B cell (primary cell): ENCODE data around the gene RBM23.
"Not testable (repeated sequence)": the region's sequence is repeated elsewhere in the genome, so short reads cannot be mapped to it uniquely, and the experiment has no call there.

Experiments
- EZH2 ChIP-seq: IDR thresholded peaks from 2 replicates; pipeline ENCODE4 v1.6.1; 2012; ENCODE audit warnings: borderline replicate concordance, low read depth, mild to moderate bottlenecking, moderate library complexity, low read length; ENCODE audit not compliant: insufficient read depth, poor library complexity, severe bottlenecking
- TF ChIP-seq, protein P1 (sequence below): fragments of 200-600 bp; IDR thresholded peaks from one replicate; pipeline ENCODE4 v1.8.0; 2022; ENCODE audit warnings: antibody characterized with exemption, mild to moderate bottlenecking

DNA sequence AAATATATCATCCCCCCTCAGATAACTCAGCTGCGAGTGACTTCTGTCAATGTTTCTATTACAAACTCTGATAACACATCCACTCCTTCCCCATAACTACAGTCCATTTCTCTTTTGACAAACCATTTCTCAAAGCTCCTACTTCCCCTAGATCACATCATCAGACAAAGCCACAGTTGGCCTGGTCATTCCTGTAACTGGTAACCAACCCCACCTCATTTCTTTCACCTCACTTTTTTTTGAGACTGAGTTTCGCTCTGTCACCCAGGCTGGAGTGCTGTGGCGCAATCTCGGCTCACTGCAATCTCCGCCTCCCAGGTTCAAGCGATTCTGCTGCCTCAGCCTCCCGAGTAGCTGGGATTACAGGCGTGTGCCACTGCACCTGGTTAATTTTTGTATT, 32.8 kb upstream of the RBM23 start:
- TF ChIP-seq, protein P1, sequence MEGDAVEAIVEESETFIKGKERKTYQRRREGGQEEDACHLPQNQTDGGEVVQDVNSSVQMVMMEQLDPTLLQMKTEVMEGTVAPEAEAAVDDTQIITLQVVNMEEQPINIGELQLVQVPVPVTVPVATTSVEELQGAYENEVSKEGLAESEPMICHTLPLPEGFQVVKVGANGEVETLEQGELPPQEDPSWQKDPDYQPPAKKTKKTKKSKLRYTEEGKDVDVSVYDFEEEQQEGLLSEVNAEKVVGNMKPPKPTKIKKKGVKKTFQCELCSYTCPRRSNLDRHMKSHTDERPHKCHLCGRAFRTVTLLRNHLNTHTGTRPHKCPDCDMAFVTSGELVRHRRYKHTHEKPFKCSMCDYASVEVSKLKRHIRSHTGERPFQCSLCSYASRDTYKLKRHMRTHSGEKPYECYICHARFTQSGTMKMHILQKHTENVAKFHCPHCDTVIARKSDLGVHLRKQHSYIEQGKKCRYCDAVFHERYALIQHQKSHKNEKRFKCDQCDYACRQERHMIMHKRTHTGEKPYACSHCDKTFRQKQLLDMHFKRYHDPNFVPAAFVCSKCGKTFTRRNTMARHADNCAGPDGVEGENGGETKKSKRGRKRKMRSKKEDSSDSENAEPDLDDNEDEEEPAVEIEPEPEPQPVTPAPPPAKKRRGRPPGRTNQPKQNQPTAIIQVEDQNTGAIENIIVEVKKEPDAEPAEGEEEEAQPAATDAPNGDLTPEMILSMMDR = not testable (repeated sequence)
- TF ChIP-seq EZH2 = not testable (repeated sequence)
